Calu3 (cell line): ENCODE results near the gene NRP1. TPM values are rescaled to one million over a fixed set of nuclear protein-coding genes. Genes with fewer than 3 reads are reported as not detected.

ENCODE experiments used
- BruUV-seq: library from RNA; stranded (reverse); fragments of 400-500 nt; replicated peaks from 2 replicates; lab custom pipeline; 2021; lab: Mats Ljungman, UMichigan
- CTCF ChIA-PET: fragments of 300-600 bp; sonication (Branson Sonifier 250); formaldehyde crosslinking; loops from one replicate; lab custom pipeline; 2022; ENCODE audit warnings: antibody characterized with exemption; lab: Charles Lee
- DNase-seq: peaks from one replicate; pipeline ENCODE4 v3.0.0; 2022
- H3K27ac Mint-ChIP-seq: one replicate; pipeline ENCODE4 v1.8.0; 2022; ENCODE audit warnings: mixed read lengths; ENCODE audit not compliant: unreplicated experiment
- H3K27me3 Mint-ChIP-seq: one replicate; pipeline ENCODE4 v1.8.0; 2022; ENCODE audit warnings: mixed read lengths; ENCODE audit not compliant: unreplicated experiment
- H3K36me3 Mint-ChIP-seq: one replicate; pipeline ENCODE4 v1.8.0; 2022; ENCODE audit warnings: mild to moderate bottlenecking, moderate library complexity, mixed read lengths; ENCODE audit not compliant: insufficient read depth, unreplicated experiment
- H3K4me1 Mint-ChIP-seq: one replicate; pipeline ENCODE4 v1.8.0; 2022; ENCODE audit warnings: mild to moderate bottlenecking, low read depth, mixed read lengths; ENCODE audit not compliant: unreplicated experiment
- H3K4me3 Mint-ChIP-seq: one replicate; pipeline ENCODE4 v1.8.0; 2022; ENCODE audit warnings: mild to moderate bottlenecking, low read depth, moderate library complexity, mixed read lengths; ENCODE audit not compliant: unreplicated experiment
- H3K9me3 Mint-ChIP-seq: one replicate; pipeline ENCODE4 v1.8.0; 2022; ENCODE audit warnings: low read depth, mixed read lengths; ENCODE audit not compliant: unreplicated experiment
- intact Hi-C: fragments of 100-400 bp; cut with micrococcal nuclease; formaldehyde crosslinking; loops from one replicate; pipeline ENCODE4 v1.10.0; 2022; ENCODE audit not compliant: unreplicated experiment
- total RNA-seq: library from RNA; stranded (reverse); gene quantifications from 2 replicates; pipeline ENCODE4 v1.2.3, GENCODE V29; 2022
- TF ChIP-seq, protein P1 (sequence below): fragments of 200-600 bp; IDR thresholded peaks from one replicate; pipeline ENCODE4 v1.8.0; 2022; ENCODE audit warnings: antibody characterized with exemption; ENCODE audit not compliant: unreplicated experiment

The NRP1 gene
- total RNA-seq, 1 experiment from 2014 or later: 96.3 TPM

DNA sequence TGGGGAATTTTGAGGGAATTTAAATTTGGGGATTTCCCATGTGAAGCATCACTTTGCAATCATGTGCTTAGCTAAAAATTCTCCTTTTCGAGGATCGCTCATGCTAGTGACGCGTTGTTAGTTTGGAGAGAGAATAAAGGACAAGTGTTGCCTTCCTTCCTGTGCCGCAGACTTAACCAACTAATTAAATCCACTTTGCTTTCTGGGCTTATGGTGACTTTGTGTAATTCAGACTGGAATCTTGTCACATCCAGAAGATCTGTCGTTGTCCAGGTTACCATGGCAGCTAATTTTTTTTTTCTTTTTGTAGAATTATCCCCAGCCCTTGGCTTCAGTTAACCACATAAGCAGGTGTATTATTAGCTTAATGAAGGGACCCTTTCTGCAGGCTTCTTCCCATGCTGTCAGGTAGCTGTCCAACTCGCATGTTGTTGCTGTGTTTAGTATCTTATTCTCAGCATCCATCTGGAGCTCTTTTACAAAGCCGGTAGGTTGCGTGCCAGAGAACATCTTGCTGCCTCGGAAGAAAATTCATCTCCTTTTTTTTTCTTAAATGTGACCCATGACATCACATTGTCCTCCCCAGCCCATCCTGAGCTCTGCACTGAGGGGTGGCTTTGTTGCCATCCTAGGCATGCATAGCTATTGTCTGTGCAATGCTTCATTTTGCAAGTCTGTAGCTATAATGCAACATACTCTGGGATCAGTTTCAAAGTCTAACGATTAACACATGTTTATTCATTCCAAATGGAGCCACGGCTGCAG, 47.2 kb upstream of the NRP1 start:
- CTCF ChIA-PET: no interaction called here

DNA sequence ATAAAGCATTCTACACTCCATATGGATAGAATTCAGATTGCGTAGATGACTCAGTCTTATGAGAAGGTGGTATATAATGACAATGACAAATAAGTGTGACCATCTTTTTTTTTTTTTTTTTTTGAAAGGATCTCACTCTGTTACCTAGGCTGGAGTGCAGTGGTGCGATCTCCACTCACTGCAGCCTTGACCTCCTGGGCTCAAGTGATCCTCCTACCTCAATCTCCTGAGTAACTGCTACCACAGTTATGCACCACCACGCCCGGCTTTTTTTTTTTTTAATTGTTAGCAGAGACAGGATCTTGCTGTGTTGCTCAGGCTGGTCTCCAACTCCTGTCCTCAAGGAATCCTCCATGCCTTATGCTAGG, 43.2 kb upstream of the NRP1 start:
- no peaks in the 10 kb centered on the region for H3K36me3 Mint-ChIP-seq
- no peak for DNase-seq
- H3K4me3 Mint-ChIP-seq: no peak overlapping the region
- H3K27ac Mint-ChIP-seq: peak overlapping the region; percentile 61
- CTCF ChIA-PET: interaction anchor here (0.8 to 1.1 kb wide), 2 partner anchors 10 to 11 kb away, joined by 3 to 6 read pairs; no protein-coding TSS in a partner anchor
- H3K4me1 Mint-ChIP-seq: peaks cover 22% of the 10 kb centered on the region
- TF ChIP-seq, protein P1, sequence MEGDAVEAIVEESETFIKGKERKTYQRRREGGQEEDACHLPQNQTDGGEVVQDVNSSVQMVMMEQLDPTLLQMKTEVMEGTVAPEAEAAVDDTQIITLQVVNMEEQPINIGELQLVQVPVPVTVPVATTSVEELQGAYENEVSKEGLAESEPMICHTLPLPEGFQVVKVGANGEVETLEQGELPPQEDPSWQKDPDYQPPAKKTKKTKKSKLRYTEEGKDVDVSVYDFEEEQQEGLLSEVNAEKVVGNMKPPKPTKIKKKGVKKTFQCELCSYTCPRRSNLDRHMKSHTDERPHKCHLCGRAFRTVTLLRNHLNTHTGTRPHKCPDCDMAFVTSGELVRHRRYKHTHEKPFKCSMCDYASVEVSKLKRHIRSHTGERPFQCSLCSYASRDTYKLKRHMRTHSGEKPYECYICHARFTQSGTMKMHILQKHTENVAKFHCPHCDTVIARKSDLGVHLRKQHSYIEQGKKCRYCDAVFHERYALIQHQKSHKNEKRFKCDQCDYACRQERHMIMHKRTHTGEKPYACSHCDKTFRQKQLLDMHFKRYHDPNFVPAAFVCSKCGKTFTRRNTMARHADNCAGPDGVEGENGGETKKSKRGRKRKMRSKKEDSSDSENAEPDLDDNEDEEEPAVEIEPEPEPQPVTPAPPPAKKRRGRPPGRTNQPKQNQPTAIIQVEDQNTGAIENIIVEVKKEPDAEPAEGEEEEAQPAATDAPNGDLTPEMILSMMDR: no peak
- no TSS peak for BruUV-seq
- intact Hi-C loops: no loop called here
- H3K27me3 Mint-ChIP-seq: no peaks in the 10 kb centered on the region
- H3K9me3 Mint-ChIP-seq: peaks cover 2% of the 10 kb centered on the region

More for the DNA sequence above, 47.2 kb upstream of the NRP1 start:
- Mint-ChIP-seq H3K4me1 (peaks cover 22% of the 10 kb centered on the region), H3K36me3 (no peaks in the 10 kb centered on the region), H3K27ac (no peak overlapping the region), H3K27me3 (no peaks in the 10 kb centered on the region), H3K9me3 (no peaks in the 10 kb centered on the region), H3K4me3 (no peak overlapping the region)
- no peak for DNase-seq
- no TSS peak for BruUV-seq
- TF ChIP-seq, protein P1: no peak
- intact Hi-C loops: loop anchor here (2.0 kb wide), 1 partner anchor 41 kb away; no protein-coding TSS in a partner anchor

DNA sequence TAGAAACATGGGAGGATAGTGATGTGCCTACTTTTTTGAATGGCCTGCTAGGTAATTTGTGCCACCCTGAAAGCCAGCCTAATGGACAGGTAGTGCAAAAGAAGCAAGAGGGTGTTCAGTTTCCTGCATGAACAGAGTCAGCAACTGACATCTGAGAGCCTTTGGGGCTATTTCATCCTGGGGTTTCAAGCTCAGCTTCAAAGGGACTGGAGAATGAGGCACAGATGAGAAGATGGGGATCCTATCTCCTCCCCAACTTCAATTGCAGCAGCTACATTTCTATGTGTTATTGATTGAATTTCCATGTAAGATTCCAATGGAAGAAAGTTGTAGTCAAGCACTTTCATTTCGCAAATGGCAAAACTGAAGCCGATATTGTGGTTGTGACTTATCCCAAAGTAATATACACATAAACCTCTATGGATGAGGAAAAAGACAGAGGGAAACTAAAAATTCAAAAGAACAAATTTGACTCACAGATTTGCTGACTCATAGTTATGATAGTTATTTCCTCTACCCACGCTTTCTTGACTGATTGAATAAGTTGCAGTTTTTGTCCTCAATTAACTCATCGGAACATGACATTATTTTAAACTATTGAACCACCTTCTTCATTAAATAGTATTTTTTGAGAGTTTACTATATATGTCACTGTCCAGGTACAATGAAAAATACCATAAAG, 42.6 kb upstream of the NRP1 start:
- TF ChIP-seq, protein P1: no peak
- no peaks in the 10 kb centered on the region for H3K36me3 Mint-ChIP-seq
- no peak for DNase-seq
- H3K9me3 Mint-ChIP-seq: peaks cover 2% of the 10 kb centered on the region
- no TSS peak for BruUV-seq
- intact Hi-C loops: no loop called here
- CTCF ChIA-PET: interaction anchor here (0.8 to 1.1 kb wide), 3 partner anchors 10 to 49 kb away, joined by 3 to 6 read pairs (median 3); no protein-coding TSS in a partner anchor
- peaks cover 17% of the 10 kb centered on the region for H3K4me1 Mint-ChIP-seq
- no peak overlapping the region for H3K4me3 Mint-ChIP-seq
- H3K27ac Mint-ChIP-seq: peak overlapping the region; percentile 61
- H3K27me3 Mint-ChIP-seq: no peaks in the 10 kb centered on the region

DNA sequence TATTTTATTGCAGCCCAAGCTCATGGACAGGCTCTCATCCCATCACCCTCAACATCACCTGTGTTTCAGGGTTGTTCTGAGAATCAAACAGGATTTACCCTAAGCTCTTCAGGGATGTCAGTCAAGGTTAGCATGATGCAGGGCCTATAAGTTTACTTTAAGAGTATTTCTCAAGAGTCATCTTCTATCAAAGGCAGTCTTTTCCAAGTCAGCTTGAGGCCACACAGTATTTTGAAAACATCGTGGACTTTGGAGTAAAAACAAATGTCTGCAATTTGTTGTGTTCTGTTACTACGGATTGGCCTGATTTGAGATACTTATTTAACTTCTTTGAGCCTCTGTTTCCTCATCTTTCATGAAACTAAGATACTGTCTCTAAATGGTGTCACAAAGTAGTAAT, 42.0 kb upstream of the NRP1 start:
- no TSS peak for BruUV-seq
- DNase-seq: no peak
- TF ChIP-seq, protein P1: no peak
- peaks cover 4% of the 10 kb centered on the region for H3K9me3 Mint-ChIP-seq
- CTCF ChIA-PET: interaction anchor here (0.8 to 1.1 kb wide), 3 partner anchors 10 to 49 kb away, joined by 3 to 6 read pairs (median 3); no protein-coding TSS in a partner anchor
- H3K4me3 Mint-ChIP-seq: no peak overlapping the region
- peaks cover 13% of the 10 kb centered on the region for H3K4me1 Mint-ChIP-seq
- H3K27ac Mint-ChIP-seq: peak overlapping the region; percentile 42
- no peaks in the 10 kb centered on the region for H3K36me3 Mint-ChIP-seq
- intact Hi-C loops: no loop called here
- no peaks in the 10 kb centered on the region for H3K27me3 Mint-ChIP-seq
